NB4 (cell line): ENCODE results near the gene LSM3.

Experiments used
- TF ChIP-seq, protein P1 (sequence below): IDR thresholded peaks from one replicate; pipeline ENCODE4 v1.5.1; 2012; ENCODE audit warnings: low read depth, low read length
- TF ChIP-seq, protein P2 (sequence below): IDR thresholded peaks from 2 replicates; pipeline ENCODE4 v1.6.1; 2011; ENCODE audit warnings: low read depth, low read length

DNA sequence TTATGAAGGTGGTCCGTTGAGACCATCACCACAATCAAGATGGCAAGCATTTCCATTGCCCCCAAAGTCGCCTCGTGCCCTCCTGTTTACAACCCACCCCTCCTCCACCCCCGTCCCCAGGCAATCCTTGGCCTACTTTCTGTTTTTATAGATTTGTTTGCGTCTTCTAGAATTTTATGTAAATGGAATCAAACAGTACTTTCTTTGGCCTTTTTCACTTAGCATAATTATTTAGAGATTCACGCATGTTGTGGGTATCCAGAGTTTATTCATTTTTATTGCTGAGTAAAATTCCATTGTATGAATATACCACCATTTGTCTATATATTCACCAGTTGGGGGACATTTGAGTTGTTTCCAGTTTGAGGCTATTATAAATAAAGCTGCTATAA, 66.6 kb downstream of the LSM3 start:
- TF ChIP-seq, protein P1, sequence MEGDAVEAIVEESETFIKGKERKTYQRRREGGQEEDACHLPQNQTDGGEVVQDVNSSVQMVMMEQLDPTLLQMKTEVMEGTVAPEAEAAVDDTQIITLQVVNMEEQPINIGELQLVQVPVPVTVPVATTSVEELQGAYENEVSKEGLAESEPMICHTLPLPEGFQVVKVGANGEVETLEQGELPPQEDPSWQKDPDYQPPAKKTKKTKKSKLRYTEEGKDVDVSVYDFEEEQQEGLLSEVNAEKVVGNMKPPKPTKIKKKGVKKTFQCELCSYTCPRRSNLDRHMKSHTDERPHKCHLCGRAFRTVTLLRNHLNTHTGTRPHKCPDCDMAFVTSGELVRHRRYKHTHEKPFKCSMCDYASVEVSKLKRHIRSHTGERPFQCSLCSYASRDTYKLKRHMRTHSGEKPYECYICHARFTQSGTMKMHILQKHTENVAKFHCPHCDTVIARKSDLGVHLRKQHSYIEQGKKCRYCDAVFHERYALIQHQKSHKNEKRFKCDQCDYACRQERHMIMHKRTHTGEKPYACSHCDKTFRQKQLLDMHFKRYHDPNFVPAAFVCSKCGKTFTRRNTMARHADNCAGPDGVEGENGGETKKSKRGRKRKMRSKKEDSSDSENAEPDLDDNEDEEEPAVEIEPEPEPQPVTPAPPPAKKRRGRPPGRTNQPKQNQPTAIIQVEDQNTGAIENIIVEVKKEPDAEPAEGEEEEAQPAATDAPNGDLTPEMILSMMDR: no peak
- TF ChIP-seq, protein P2, sequence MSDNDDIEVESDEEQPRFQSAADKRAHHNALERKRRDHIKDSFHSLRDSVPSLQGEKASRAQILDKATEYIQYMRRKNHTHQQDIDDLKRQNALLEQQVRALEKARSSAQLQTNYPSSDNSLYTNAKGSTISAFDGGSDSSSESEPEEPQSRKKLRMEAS: no peak
